ENCODE data around the gene EBF3.

Gene EBF3

GRCh38 chr10:129868449-129869035, 95.5 kb downstream of the EBF3 start:
- no peak for DNase-seq

GRCh38 chr10:129867631-129868179, 96.4 kb downstream of the EBF3 start:
- no peak for DNase-seq

DNA sequence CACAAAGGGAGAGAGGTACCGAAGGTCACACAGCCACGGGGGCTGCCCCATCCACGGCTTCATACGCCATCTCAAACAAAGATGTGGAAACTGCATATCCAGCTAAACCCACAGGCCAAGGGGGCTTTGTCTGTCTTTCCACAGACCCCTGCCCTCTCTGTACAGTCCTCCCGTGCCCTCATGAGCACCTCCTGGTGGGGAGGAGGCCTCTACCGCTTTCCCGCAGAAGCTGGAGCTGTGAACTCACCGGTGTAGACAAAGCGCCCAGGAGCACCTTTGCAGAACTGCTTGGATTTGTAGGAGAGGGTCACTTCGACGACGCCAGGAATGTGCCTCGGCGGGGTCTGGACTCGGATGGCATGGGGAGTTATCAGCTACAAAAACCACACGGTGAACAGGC, 97.2 kb downstream of the EBF3 start:
- DNase-seq: no peak

DNA sequence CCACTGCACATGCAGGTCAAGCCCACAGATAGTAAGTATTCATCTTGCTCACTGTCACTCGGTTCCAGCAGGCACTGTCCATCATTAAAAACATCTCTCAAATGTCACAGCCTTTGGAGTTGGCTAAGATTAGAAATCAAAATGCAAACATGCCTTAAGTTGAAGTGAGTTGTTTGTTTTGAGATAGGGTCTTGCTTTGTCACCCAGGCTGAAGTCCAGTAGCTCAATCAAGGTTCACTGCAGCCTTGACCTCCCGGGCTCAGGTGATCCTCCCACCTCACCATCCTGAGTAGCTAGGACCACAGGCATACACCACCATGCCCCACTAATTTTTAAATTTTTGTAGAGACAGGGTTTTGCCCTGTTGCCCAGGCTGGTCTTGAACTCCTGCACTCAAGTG, 98.1 kb downstream of the EBF3 start:
- no peak for DNase-seq

DNA sequence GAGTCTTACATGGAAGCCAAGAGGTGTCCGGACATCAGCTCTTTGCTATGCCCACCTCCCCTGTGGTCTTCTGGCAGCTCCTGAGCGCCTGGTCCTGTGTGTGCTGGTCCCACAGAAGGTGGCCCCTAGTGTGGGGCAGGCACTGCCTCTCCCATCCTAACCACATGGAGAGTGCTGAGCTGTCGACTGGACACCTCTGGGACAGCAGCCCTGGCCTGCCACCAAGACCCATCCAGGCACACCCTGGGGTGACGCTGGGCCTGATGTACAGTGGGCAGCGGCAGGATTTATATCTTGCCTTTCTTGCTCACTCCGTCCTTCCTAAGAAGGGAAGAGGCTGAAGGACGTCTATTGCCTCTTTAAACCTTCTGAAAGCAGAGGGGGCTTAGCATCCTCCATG, 98.7 kb downstream of the EBF3 start:
- no peak for DNase-seq

GRCh38 chr10:129864601-129865126, 99.4 kb downstream of the EBF3 start:
- DNase-seq: no peak

GRCh38 chr10:129864082-129864481, 100.0 kb downstream of the EBF3 start:
- no peak for DNase-seq

GRCh38 chr10:129863201-129863663, 100.8 kb downstream of the EBF3 start:
- DNase-seq: no peak

GRCh38 chr10:129861776-129862531, 102.1 kb downstream of the EBF3 start:
- DNase-seq: no peak

DNA sequence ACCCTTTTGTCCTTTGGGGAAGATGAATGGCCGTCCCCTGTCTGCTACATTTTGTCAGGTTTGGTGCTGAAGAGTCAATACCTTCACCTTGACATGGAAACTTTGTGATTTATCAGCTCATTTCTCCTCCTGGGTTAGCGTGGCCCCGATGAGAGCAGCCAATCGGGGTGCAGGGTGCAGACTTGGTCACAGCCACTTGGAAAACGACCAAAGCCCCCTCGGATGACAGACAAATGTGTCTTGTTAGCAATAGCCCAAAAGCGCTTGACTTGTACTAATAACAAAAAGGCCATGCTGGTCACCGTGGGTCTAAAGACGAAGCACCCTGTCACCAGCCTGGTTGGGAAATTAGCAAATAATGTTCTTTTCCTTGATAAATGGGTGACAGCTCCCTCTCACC, 103.7 kb downstream of the EBF3 start:
- no peak for DNase-seq

DNA sequence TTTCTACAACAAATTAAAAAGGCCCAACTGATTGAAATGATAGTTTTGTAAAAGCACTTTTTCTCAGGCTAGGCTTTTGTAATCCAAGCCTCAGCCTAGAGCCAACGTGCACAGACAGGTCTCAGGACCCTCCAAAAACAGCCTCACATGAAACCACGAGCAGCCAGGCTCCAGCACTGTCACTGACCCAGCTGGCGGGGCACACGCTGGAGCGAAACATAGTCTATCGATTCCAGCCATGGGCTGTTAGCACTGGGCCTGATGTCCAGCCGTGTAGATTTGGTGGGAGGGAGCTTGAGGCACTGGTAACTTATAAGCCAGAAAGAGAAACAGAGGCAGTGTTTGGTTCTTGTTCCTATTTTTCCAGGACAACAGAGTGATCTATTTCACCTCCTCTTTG, 104.5 kb downstream of the EBF3 start:
- DNase-seq: no peak

DNA sequence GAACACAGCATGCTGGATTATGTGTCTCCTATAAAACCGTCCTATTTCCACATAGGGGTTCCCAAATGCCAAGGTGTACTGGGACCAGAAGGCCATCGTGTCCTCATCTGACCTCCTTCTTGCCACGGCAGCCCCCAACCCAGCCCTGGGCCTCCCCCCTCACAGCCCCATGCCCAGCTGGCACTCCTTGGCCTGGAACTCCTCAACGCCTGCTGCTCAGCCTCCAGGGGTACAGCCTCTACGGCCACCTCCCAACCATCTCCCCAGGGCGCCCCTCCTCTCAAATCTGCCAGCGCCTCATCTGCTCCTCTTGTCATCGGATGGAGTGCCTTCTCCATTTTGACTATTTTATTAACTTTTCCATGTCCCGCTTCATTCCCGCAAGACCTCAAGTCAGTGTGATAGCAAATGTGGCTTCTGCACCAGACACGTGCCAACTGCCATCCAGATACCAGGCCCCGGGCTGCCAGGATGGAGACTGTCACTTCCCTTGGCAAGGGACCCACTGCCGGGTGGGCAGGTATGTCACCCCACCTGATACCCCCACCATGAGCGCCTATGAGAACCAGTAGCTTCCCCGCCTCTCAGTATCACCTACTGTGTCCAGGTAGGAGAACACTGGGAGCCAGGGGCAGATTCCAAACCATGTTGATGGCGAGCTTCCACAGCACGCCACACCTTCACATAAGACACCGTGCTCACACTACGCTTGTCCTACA, 106.7 kb downstream of the EBF3 start:
- no peak for DNase-seq

- DNase-seq: no peak
Observed at GRCh38 chr10:129855836-129856563, 108.1 kb downstream of the EBF3 start.

DNA sequence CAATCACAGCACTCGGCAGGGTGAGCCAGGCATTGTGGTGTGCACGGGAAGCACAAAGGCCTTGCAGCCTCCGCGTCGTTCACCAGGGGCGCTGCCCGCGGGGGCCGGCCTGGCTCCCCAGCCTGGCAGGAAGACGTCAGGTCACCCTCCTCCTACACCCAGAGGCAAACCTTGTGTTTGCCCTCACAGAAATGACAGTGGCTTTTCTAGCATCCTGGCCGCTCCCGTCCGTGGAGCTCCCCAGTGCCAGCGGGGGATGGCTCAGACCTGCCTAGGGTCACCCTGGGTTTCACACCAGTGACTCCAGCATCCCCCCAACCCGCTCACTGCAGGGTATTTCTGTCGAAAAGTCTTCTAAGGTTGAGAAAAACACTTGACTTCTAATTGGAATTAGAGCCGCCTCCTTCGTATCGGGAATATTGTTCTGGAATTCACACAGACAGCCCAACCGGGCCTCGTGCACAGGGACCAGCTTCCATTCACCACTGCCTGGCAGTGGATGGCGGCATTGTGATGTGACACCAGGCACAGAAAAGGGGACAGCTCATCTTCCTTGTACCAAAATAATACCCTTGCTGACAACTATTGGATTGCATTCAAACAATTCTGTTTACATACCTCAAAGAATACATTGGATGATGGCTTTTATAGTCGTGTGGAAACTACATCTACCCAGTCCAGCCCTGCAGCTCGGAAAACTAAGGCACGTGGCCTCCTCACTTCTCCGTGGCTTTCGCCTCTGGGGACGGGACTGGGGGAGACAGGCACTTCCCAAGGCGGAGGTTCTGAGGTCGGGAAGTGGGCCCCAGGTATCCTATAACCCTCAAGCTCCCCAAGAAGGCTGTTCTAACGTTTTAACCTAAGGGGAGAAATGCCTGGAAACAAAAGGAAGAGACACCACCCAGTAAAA, 109.0 kb downstream of the EBF3 start:
- DNase-seq: no peak

DNA sequence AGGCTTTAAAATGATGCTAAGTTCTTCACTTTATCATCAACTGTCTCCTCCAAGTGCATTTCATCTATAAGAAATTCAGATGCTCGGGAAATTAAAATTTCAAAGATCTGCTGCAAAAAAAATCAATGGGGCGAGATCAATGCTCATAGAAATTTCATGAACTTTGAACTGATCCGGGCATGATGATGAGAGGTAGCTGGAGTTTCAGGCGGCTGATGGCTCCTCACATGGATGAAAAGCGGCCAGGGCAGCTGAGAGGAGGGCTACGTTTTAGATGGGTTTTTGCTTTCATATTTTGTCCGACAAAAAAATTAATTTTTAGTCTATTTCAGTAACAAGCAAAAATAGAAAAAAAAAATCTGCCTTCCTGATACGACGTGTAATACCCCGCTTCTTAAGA, 109.9 kb downstream of the EBF3 start:
- no peak for DNase-seq

GRCh38 chr10:129853562-129853903, 110.5 kb downstream of the EBF3 start:
- DNase-seq: no peak

GRCh38 chr10:129852829-129853561, 111.1 kb downstream of the EBF3 start:
- DNase-seq: no peak

- DNase-seq: no peak
Observed at GRCh38 chr10:129851941-129852640, 112.0 kb downstream of the EBF3 start.

DNA sequence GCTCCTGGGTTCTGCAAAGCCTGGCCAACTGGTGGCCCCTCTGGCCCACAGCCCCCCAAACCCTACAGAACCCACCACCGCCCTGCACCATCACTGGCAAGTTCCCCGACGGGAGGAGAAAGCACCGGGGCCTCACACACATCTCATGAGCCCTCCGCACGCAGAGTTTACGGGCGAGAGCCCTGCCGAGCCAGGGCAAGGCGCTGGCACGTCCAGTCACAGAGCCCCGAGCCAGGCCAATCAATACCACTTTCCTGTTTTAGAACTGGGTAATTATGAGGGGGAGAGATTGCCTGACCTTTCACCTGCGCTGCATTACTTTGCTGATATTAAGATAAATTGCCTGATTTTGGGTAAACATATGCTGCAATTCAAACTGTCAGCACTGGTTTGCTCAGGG, 113.3 kb downstream of the EBF3 start:
- no peak for DNase-seq

GRCh38 chr10:129850316-129850715, 113.8 kb downstream of the EBF3 start:
- no peak for DNase-seq
